ENCODE measurements around the gene SOCS7.
"Not testable (repeated sequence)": the region's sequence is repeated elsewhere in the genome, so short reads cannot be mapped to it uniquely, and the experiment has no call there.

SOCS7 gene

GRCh38 chr17:38435795-38436194 lies 84.2 kb downstream of the SOCS7 start:
- DNase-seq (ENCODE audit: low read depth) = no peak
- H3K4me3 ChIP-seq (ENCODE audit: low read length) = no peak overlapping the region
- no peak for TF ChIP-seq CTCF (IDR thresholded peaks at IDR 0.05; ENCODE audit: insufficient read depth, low read depth, low read length, missing control alignments)

GRCh38 chr17:38436386-38436785 lies 84.7 kb downstream of the SOCS7 start:
- no peak for DNase-seq (ENCODE audit: low read depth)
- no peak overlapping the region for H3K4me3 ChIP-seq (ENCODE audit: low read length)
- TF ChIP-seq CTCF (IDR thresholded peaks at IDR 0.05; ENCODE audit: insufficient read depth, low read depth, low read length, missing control alignments) = no peak

- not testable (repeated sequence) for DNase-seq (ENCODE audit: low read depth); H3K4me3 ChIP-seq (ENCODE audit: low read length)
Measured at GRCh38 chr17:38437313-38437712, 85.7 kb downstream of the SOCS7 start.

GRCh38 chr17:38439436-38439835 lies 87.8 kb downstream of the SOCS7 start:
- DNase-seq (ENCODE audit: low read depth) = no peak
- no peak for TF ChIP-seq CTCF (IDR thresholded peaks at IDR 0.05; ENCODE audit: insufficient read depth, low read depth, low read length, missing control alignments)
- no peak overlapping the region for H3K4me3 ChIP-seq (ENCODE audit: low read length)

GRCh38 chr17:38440614-38441397 lies 89.2 kb downstream of the SOCS7 start:
- no peak for TF ChIP-seq CTCF (IDR thresholded peaks at IDR 0.05; ENCODE audit: insufficient read depth, low read depth, low read length, missing control alignments)
- DNase-seq (ENCODE audit: low read depth) = no peak

GRCh38 chr17:38441429-38442061 lies 89.9 kb downstream of the SOCS7 start:
- H3K4me3 ChIP-seq (ENCODE audit: low read length) = no peak overlapping the region
- no peak for TF ChIP-seq CTCF (IDR thresholded peaks at IDR 0.05; ENCODE audit: insufficient read depth, low read depth, low read length, missing control alignments)
- DNase-seq (ENCODE audit: low read depth) = no peak

More at GRCh38 chr17:38440614-38441397, 89.2 kb downstream of the SOCS7 start:
- H3K4me3 ChIP-seq (ENCODE audit: low read length) = no peak overlapping the region

GRCh38 chr17:38442548-38442947 lies 90.9 kb downstream of the SOCS7 start:
- no peak for DNase-seq (ENCODE audit: low read depth)
- no peak for TF ChIP-seq CTCF (IDR thresholded peaks at IDR 0.05; ENCODE audit: insufficient read depth, low read depth, low read length, missing control alignments)
- H3K4me3 ChIP-seq (ENCODE audit: low read length) = no peak overlapping the region
